Measurements from ENCODE around the gene MINK1.
A peak's percentile ranks its signal among the peaks of the same experiment; 100 is the strongest.

MINK1 gene

DNA sequence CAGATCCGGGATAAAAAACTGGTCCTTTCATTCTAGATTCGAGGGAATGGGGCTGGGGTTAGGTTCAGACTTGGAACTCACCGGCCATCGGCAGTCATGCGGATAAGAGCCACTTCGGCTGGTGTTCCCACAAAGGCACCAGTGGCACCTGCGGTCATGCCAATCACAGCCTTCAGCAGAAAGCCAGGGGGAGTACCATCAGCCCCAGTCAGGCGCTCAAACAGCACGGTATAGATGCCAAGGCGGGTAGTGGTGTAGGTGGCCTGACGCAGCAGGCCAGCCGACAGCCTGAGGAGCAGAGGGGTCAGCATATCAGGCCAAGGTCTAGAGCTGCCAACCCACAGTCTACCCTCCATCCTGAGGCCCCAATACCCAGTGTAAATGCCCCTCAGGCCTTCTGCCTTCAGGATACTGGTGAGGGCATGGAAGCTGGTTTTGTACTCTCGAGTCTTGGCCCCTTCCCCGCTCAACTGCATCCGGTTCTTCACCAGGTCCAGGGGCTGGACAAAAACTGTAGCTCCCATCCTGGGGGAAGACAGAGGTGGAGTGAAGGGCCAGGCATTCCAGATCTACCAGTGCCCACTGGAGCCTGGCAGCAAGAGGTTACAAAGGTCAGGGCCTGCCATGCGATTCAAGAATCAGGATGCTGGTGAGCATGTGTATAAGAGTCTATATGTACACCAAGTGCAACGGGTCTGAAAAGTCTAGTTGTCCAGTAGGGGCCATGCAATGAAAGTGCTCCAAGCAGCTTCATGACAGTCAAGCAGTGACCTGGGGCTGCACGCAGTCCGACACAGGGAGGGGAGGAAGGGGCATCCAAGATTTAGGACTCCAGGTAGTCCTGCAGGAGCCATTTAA lies 105.8 kb downstream of the MINK1 start:
- DNase-seq: no peak

DNA sequence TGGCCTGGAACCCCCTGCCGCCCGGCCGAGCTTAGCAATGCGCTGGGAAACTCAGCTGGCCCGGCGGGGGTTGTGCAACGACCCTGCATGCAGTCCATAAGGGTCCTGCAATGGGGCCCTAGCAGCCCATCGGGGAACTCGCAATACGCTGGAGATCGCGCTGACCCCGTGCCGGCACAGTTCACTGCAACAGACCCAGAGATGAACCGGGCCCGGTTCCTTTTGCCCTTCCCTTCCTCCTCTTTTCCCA lies 106.3 kb downstream of the MINK1 start:
- DNase-seq: no peak

DNA sequence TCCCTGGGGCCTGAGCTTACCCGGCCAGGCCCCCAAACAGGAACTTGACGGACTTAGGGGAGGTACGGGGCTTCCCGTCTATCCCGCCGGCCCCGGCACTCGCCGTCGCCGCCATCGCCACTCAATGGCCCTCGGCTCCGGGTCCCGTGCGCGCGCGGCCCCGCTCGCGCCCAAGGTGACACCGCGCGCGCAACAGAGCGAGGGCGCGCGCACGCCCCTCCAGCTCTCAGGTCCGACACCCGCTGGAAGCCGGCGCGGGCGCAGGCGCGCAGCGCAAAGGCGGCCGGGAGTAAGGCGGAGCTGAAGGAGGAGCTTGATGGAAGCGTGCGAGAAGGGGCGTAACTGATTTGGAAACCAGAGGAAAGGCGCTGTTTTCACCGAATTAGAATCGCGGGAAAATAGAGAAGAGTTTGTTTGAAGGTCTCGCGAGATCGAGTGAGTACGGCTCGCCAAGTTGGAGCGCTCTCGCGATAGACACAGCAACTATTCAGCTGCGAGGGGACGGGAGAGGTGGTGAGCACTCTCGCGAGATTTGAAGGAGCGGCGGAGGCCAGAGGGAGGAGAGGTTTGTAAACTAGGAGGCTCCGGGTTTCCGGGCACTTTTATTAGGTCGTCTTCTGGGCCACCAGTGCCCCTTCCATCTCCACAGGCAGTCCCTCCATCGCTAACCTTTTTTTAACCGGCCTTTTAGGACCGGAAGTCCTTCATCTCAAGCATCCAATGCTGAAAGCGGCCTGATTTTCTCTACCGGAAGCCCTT lies 106.8 kb downstream of the MINK1 start, which contains the start of the genes RNF167 and SLC25A11:
TSS of gene RNF167 (plus strand) at position 473 of the 759 bp plus-strand sequence. CDS start 642 bp downstream, outside the sequence.
TSS of gene SLC25A11 (minus strand) at position 251 of the 759 bp plus-strand sequence. CDS start at position 115, 136 bp downstream.
- peak; percentile 88 for DNase-seq

DNA sequence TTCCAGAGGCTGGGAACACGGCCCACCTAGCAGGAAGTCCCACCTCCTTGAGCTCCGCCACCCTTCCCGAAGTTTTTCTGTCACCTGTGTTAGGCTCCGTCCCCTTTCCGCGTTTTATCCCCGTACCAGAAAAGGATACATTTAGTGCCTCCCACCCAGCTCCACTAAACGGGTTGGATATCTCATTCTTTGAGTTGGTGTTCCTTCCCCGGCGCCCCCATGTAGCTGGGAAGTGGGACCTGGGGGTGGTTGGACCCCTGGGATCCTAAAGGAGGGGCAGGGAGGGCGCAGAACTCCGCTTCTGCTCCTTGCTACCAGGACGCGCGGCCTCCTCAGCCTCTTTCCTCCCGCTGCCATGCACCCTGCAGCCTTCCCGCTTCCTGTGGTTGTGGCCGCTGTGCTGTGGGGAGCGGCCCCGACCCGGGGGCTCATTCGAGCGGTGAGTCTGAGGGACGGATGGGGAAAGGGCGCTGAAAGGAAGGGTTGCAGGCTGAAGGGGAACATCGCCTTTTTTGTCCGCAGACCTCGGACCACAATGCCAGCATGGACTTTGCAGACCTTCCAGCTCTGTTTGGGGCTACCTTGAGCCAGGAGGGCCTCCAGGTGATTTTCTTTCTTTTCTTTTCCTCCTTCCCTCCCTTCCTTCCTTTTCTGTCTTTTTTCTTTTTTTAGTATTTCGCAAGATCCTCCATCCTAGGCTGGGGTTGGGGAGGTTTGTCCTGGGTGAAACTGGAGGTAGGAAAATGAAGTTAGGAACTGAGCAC lies 107.6 kb downstream of the MINK1 start:
- no peak for DNase-seq

DNA sequence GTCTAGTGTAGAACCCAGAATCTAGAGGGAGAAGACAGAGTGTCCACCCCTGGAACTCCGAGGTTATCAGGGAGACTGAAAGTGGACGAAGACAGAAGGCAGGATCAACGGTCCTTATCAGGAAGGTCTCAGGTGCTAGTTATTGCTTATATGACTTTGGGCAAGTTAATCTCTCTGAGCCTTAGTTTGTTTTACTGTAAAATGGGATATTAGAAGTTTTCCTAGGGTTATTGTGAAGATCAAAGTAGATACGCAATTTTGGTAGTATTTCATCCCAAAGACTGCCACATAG lies 108.1 kb downstream of the MINK1 start:
- DNase-seq: no peak

DNA sequence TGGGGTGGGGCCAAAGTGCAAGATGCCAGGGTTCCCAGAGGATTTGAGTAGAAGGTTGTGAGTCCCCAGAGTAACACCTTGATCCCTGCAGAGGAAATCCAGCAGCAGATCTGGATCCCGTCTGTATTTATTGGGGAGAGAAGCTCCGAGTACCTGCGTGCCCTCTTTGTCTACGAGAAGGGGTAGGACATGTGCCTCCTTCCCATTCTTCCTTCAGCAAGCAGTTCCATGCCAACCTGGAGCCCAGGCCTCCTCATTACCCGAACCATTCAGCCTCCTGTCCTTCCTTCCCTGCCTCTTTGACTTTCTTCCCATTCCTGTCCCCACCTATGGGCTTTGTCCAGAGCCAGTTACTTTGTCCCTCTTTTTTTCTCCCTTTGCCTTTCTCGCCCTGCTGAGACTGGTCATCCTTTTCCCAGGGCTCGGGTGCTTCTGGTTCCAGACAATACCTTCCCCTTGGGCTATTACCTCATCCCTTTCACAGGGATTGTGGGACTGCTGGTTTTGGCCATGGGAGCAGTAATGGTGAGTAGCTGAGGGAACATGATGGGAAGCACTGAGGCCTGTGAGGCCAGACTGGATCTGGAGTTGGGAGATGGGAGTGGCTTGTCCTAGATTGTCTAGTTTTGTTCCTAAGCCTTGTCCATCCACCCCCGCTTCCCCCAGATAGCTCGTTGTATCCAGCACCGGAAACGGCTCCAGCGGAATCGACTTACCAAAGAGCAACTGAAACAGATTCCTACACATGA lies 109.8 kb downstream of the MINK1 start:
- DNase-seq: no peak

DNA sequence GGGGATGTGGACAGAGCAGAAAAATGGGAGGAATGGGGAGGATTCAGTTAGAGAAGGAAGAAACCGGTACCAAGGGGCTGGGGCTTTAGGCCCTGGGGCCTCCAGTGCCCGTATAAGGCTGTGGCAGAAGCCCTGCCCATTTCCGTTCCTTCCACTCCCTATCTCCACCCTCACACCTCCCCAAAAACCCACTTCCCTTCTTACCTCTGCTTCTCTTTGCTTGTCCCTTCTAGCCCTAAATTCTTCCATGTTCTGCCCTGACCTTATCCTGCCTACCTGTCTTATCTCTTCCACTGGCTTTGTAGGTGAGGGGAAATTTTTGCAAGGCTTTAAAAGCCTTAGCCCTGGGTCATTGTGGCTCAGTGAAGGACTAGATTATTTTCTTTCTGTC lies 111.0 kb downstream of the MINK1 start:
- no peak for DNase-seq

DNA sequence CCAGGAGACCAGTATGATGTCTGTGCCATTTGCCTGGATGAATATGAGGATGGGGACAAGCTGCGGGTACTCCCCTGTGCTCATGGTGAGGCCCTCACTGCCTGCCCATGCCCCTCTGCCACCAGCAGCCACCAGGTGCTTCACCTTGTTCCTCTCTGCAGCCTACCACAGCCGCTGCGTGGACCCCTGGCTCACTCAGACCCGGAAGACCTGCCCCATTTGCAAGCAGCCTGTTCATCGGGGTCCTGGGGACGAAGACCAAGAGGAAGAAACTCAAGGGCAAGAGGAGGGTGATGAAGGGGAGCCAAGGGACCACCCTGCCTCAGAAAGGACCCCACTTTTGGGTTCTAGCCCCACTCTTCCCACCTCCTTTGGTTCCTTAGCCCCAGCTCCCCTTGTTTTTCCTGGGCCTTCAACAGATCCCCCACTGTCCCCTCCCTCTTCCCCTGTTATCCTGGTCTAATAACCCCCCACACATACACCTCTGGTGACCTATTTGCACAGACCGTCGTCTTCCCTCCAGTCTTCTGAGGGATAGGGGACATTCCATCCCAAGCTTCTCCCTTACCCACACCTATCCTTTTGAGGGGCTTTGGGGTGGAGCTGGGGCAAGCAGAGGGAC lies 111.5 kb downstream of the MINK1 start:
- DNase-seq: no peak

DNA sequence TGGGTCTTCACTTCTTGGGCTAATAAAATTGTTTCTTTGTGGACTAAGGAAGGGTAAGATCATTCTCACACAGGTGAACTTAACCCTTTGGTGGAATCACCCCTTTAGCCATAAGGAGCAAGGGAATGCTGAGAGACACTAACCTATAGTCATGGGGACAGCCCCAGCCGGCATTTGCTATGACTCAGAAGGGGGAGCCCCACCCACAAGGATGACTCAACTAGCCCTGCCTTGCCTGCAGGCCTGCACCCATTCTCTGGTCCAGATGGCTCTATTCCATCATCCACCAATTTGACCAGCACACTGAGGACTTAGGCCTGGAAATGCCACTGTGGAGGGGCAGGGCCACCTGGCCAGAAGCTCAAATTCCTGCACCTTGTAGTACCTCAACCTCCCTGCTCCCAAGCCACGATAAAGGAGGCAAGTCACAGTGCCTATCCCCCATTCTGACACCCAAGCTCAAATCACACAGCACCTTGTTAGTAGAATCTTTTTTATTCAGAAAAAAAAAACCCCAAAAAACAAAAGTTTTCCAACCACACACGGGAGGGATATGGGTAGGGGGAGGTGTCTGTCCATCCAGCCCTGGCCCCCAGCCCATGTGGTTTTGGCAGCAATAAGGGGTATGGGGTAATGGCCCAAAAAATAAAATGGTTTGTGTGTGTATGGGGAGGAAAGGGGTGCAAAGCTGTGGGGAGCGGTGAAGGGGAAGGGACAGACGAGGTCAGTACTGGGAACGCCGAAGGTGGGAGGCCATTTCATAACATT lies 112.2 kb downstream of the MINK1 start:
- no peak for DNase-seq

DNA sequence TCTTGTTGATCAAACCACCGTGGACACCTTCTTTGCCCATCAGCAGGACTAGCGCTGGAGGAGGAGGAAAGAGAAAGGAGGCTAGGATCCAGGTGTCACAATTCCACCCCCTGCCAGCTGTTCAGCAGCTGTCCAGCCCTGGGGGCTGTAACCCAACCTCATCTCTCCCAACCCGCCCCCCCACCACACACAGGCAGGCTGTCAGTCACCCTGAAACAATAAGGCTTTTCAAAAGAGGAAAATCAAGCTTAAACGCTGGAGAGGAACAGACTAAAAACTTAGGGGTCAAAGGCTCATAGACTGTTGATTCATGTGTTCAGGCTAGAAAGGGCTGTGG lies 112.8 kb downstream of the MINK1 start:
- no peak for DNase-seq

DNA sequence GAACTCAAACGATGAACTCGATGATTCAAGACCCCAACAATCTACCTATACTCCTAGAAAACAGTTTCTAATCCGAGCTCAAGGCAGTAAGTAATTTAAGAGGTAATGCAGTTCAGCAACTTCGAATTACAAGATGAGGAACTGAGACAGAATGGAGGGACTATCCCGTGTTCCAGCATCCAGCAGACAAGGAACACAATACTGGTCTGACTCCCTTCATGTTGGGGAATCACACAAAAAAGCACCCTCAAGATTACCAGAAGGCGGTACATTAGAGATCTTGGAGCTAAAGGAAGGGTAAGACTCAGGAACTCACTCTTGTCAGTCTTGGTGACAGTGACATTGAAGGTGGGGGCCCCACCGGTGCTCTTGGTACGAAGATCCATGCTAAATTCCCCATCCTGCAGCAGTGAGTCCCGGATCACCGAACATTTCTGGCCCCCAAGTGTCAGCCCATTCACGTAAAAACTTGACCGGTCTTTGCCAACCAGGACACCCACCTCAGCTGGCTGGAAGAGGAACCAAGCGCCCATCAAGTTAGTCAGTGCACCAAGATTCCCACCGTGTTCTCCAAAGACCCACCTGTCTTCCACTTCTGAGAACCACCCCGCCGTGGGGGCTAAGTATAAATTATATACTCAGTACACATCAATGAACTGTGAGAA lies 113.3 kb downstream of the MINK1 start:
- DNase-seq: no peak

DNA sequence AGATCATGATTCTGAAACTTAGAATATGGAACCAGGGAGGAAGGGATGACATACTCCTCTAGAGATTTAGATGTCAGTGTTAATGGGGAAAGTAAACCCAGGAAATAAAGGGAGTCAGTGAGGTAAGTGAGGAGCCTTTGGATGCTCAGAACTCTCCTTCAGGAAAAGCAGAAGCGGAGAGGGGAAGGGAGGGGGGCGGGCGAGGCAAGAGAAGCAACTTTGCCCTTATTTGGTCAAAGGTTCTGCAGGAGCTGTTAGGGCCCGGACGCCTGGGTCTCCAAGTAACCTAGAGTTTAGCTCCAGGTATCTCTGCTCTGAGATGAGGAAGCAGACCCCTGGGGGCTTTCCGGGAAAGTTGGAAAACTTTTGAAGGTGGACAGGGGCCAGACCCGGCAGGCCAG lies 113.9 kb downstream of the MINK1 start:
- DNase-seq: no peak
